Suprapubic skin (tissue), 4 donors: ENCODE results near the gene CACNG6.

Source experiments
- EP300 ChIP-seq: sonication (generic); formaldehyde crosslinking; IDR thresholded peaks from one replicate; pipeline ENCODE4 v1.6.1; 2017; ENCODE audit warnings: antibody characterized with exemption
- POLR2AphosphoS5 ChIP-seq, 3 donors: sonication (generic); formaldehyde crosslinking; IDR thresholded peaks; one replicate each; pipeline ENCODE4 v1.6.1; 2017; ENCODE audit warnings: antibody characterized with exemption in 3 of 3

GRCh38 chr19:54040003-54040402 is 48.6 kb downstream of the CACNG6 start:
- TF ChIP-seq POLR2AphosphoS5 (IDR thresholded peaks at IDR 0.05) (no peak), EP300 (no peak)
